Measurements from ENCODE around the gene BMPR1B. TPM values are rescaled to one million over a fixed set of nuclear protein-coding genes. Genes with fewer than 3 reads are reported as not detected.

Gene BMPR1B
- total and polyA plus RNA-seq, 12 donors: 0.04 to 7.8 (median 2.5) TPM

DNA sequence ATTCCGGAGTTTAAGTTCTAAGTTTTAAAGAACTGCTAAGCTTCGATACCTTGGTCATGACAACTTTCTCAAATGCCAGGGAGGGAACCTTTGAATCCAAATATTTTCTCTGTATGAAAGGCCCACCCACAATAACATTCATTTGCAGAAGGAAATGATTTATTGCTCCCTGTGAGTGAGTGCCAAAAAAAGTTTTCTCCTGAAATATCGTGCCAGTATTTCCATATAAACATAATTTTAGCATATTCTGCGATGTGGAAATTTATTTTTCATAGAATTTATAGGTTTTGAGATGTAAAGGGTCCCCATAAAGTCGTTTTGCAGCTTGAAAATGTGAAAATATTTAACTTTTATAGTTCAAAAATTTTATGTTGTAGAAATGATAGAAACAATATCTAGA, 53.9 kb downstream of the BMPR1B start:
- peaks cover 0 to 13% (median 3%) of the 10 kb centered on the region in 7 donors for H3K27me3 ChIP-seq
- no peak for ATAC-seq
- H3K9me3 ChIP-seq: no peaks in the 10 kb centered on the region
- H3K4me1 ChIP-seq: no peaks in the 10 kb centered on the region
- H3K27ac ChIP-seq: no peak overlapping the region
- no peak for TF ChIP-seq CTCF (IDR thresholded peaks at IDR 0.05)
- 71 to 78% methylated on average over 5 of the region's 5 CpGs for WGBS, 2 donors
- no peak overlapping the region for H3K4me3 ChIP-seq
- intact Hi-C loops (cut with DNase I): no loop called here
- no peak for DNase-seq
- no peaks in the 10 kb centered on the region for H3K36me3 ChIP-seq

- no peaks in the 10 kb centered on the region for H3K4me1 ChIP-seq
- no peak for ATAC-seq
- no peaks in the 10 kb centered on the region for H3K36me3 ChIP-seq
- intact Hi-C loops (cut with DNase I): no loop called here
- DNase-seq: no peak
- 77 to 79% methylated on average over 6 of the region's 6 CpGs for WGBS, 2 donors
- H3K4me3 ChIP-seq: no peak overlapping the region
- H3K9me3 ChIP-seq: no peaks in the 10 kb centered on the region
- peaks cover 0 to 13% (median 2%) of the 10 kb centered on the region in 7 donors for H3K27me3 ChIP-seq
- H3K27ac ChIP-seq: no peak overlapping the region
- TF ChIP-seq CTCF (IDR thresholded peaks at IDR 0.05): no peak
These were observed 55.5 kb downstream of the BMPR1B start for GRCh38 chr4:94813221-94813620.

- DNase-seq (no peak), ATAC-seq (no peak)
- Histone ChIP-seq H3K4me1 (no peaks in the 10 kb centered on the region), H3K9me3 (no peaks in the 10 kb centered on the region), H3K27me3 (peaks cover 0 to 11% (median 0%) of the 10 kb centered on the region in 7 donors), H3K4me3 (no peak overlapping the region), H3K27ac (no peak overlapping the region), H3K36me3 (no peaks in the 10 kb centered on the region)
- intact Hi-C loops (cut with DNase I): no loop called here
- TF ChIP-seq CTCF (IDR thresholded peaks at IDR 0.05): no peak
These were observed 56.5 kb downstream of the BMPR1B start for GRCh38 chr4:94814237-94814636.

- Histone ChIP-seq H3K9me3 (no peaks in the 10 kb centered on the region), H3K4me1 (peaks cover 0 to 5% (median 0%) of the 10 kb centered on the region in 9 donors), H3K27ac (no peak overlapping the region), H3K36me3 (no peaks in the 10 kb centered on the region), H3K27me3 (peaks cover 0 to 17% (median 0%) of the 10 kb centered on the region in 7 donors), H3K4me3 (no peak overlapping the region)
- intact Hi-C loops (cut with DNase I): no loop called here
- ATAC-seq: peak in 7 of 8 donors; percentile 42 to 81 (median 71)
- WGBS, 2 donors: 11 to 31% methylated on average over 4 of the region's 4 CpGs
- DNase-seq: no peak
- no peak for TF ChIP-seq CTCF (IDR thresholded peaks at IDR 0.05)
These were observed 61.8 kb downstream of the BMPR1B start for GRCh38 chr4:94819371-94820168.
